HG03025 (cell line): Measurements from ENCODE around the gene PPP3CB.

Source experiments
- ATAC-seq: cut with Tn5 transposase; IDR thresholded peaks from one replicate; pipeline ENCODE4 v1.9.1; 2021; ENCODE audit warnings: mild to moderate bottlenecking, moderate library complexity; ENCODE audit not compliant: unreplicated experiment, low FRiP score

The PPP3CB gene

GRCh38 chr10:73485320-73485719 is 10.5 kb downstream of the PPP3CB start:
- no peak for ATAC-seq

GRCh38 chr10:73480158-73480557 is 15.7 kb downstream of the PPP3CB start:
- ATAC-seq: no peak

DNA sequence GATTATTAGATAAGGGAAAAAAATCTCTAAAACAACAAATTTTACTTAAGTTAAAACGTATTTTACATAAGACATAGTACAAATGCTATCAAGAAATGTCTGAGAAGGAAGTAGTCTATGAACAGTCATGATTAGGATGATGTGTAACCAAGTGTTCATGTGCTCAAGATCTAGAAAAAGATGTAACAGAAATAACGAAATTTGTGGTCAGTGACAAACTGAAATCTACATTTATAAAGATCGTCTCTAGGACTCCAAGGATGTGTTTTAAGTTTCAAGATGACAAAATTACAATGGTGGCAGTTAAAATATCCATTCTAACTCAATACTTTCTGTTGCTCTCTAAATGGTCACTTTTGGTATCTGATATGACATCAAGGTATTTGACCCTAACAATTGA is 17.2 kb downstream of the PPP3CB start:
- ATAC-seq: no peak

DNA sequence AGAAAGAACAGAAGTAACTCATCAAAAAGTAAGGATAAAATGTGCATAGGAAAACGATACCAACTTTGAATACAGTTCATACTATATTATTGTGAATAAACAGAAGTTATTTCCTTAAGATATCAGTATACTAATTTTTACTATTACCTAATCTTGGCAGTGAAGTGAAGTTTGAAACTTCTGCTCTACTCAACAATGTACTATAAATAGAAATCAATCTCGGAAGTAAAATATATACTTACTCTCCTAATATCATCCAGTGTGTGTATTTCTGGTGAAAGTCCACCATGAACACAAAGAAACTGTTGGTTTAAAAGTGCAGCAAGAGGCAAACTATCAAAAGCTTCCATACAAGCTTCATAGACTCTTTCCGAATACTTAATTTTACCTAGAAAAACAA is 24.6 kb downstream of the PPP3CB start:
- no peak for ATAC-seq

GRCh38 chr10:73469579-73469978 is 26.2 kb downstream of the PPP3CB start:
- ATAC-seq: no peak

DNA sequence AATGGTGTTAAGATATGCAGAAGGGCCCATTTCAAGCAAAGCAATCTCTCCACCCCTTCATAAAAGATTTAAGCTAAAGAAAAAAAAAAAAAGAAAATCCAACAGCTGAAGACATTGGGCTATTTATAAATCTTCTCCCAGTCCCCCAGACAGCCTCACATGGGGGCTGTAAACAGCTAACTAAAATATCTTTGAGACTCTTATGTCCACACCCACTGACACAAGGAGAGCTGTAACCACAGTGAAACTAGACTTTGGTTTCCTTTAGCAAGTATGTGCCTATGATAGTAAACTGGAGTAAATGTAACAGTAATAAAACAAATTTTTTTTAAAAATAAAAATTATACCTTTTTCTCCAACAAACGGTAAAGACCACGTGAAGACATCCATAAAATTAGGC is 28.6 kb downstream of the PPP3CB start:
- ATAC-seq: no peak

DNA sequence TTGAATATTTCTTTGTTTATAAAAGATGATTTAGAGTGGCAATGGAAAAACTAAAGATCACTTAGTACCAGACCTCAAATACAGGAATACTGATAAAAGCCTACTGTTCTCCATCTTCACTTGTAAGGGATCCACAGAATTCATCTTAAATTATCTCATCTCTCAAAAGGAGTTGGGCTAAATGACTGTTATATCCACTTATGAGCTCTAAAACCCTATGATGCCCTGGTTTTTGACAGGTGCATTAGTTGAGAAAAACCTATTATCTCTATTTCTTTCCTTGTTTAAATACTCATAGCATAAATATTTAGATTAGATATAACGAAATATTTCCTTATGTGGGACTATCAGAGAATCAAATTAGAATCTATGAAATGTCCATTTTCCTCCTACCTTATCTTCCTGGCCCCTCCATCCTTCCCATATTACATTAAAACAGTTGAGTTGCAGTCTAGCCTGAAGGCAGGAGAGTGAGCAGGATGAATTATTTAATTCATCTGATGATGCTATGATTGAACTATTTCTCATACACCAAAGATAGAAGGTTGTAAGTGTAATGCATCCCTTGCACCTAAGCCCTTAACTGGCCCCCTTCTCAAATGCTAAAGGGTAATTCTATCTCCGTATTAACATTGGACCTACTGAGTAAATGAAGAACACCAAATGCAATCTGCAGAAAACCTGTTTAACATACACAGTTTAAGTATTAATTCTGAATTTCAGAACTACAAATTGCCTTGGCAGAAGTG is 29.7 kb downstream of the PPP3CB start:
- no peak for ATAC-seq

GRCh38 chr10:73460897-73461296 is 34.9 kb downstream of the PPP3CB start:
- no peak for ATAC-seq

DNA sequence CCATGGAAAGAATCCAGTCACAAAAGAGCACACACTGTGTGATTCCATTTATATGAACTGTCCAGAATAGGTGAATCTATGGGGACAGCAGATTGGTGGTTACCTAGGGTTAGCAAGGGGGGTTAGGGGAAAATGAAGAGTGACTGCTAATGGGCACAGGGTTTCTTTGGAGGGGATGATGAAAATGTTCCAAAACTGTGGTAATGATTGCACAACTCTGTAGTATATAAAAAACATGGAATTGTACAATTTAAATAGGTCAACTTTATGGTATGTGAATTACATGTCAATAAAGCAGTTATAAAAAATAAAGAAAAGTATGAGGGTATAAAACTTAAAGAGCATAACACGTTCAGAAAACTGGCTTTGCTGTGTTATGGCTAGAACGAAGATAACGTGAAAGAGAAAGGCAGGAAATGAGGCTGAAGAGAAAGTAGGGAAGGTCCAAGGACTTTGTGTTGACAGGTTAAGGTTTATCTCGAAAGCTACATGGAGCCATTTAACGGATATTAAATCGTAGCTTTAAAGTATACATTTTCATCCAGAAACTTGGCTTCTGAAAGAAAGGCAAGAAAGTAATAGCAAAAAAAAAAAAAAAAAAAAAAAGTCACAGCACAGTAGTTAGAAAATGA is 36.0 kb downstream of the PPP3CB start:
- ATAC-seq: no peak

GRCh38 chr10:73456187-73456890 is 39.5 kb downstream of the PPP3CB start:
- ATAC-seq: no peak

DNA sequence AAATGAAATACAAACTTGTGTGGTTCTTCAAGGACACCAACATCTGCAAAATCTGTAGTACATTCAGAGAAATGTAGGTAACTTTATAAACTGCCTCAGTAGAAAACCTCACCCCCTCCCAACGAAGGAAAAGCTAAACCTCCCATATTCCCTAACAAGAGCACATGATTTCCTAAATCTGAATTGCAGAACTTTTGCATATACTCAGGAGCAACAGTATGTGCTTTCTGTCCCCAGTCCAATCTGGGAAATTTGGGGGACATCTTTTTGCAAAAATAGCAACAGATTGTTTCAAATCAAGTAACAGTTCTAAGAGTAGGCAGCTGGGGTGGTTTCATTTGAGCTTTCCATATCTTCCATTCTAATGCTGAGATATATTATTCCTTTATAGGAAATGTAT is 46.7 kb downstream of the PPP3CB start:
- no peak for ATAC-seq

GRCh38 chr10:73448384-73448783 is 47.4 kb downstream of the PPP3CB start:
- no peak for ATAC-seq

DNA sequence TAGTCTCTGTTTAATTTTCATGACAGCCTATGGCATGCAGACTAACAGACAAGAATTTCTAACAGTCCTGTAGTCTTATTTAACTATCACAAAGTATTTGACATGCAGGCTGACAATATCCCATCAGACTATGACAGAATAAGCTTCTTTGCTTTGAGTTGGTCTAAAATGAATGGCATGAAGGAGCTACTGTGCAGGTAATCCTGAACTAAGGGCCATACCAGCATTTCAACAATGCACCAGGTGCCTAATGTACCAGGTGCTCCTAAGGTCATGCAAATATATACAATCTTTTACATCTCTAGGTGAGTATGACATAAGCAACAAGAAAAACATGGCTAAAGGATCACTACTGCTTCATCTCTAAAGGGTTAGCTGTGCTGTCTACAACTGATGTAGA is 48.9 kb downstream of the PPP3CB start:
- ATAC-seq: no peak

GRCh38 chr10:73444457-73444856 is 51.4 kb downstream of the PPP3CB start:
- ATAC-seq: no peak

DNA sequence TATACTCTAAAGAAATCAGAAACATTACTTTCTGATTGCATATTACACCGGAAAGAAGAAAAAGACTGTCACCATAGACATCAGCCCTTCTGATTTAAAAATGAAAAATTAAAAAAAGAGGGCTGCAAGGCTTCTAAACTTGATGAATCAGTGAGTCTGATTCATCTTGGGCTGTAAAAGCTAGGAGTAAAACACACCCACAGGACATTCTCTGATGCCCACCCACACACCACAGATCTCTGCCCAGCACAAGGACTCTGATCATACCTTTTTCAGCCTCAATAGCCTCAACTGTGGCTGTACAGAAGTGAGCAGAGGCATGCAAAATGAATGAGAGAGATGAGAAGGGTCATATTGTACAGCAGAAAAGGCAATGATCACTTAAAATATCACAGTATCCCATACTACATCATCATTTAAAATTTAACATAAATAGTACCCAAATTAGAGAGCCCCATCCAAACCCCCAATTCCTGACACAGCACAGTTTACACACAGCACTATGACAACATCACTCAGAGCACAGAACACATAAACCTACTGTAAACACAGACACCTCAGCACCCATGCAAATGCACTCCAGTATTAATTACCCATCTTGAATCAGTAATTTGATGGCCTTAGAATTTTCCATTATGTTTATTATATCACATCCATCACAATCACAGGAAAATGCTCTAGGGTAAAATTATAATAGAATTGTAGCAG is 56.1 kb downstream of the PPP3CB start:
- no peak for ATAC-seq

DNA sequence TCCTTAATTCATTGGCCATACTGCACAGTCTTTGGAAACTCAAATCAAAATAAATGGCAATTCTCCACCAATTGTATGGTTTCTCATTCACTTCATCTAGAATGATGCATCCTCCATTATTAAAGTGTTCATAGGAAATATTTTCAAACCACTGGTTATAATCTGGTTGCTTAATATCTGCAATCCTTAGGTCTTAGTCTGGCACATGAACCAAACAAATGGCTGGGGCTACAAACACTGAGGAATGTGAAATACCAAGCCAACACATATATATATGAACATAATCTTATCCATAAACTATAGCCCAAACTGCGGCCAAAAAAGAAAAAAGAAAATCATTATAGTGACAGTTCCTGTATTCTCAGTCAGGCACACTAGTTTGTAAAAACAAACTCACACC is 56.8 kb downstream of the PPP3CB start:
- ATAC-seq: no peak

DNA sequence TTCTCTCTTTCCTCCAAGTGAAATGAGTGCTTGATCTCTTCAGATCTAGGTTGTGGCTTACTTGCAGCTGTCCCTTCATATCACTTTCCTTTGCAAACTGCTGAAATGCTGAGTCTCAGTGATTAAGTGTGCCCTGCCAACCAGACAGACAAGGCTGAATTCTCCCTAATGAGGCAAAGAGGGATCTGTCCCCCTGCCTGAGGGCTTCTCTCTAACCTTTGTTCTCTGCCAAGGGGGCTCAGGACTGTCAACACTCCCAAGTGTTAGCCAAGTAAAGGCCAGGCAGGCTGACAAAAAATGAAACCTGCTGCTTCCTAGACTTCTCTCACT is 62.3 kb downstream of the PPP3CB start, which contains the start of gene MSS51:
TSS of gene MSS51 (minus strand) at position 24 of the 330 bp plus-strand sequence. CDS start 5,277 bp downstream, outside the sequence.
- ATAC-seq: no peak

DNA sequence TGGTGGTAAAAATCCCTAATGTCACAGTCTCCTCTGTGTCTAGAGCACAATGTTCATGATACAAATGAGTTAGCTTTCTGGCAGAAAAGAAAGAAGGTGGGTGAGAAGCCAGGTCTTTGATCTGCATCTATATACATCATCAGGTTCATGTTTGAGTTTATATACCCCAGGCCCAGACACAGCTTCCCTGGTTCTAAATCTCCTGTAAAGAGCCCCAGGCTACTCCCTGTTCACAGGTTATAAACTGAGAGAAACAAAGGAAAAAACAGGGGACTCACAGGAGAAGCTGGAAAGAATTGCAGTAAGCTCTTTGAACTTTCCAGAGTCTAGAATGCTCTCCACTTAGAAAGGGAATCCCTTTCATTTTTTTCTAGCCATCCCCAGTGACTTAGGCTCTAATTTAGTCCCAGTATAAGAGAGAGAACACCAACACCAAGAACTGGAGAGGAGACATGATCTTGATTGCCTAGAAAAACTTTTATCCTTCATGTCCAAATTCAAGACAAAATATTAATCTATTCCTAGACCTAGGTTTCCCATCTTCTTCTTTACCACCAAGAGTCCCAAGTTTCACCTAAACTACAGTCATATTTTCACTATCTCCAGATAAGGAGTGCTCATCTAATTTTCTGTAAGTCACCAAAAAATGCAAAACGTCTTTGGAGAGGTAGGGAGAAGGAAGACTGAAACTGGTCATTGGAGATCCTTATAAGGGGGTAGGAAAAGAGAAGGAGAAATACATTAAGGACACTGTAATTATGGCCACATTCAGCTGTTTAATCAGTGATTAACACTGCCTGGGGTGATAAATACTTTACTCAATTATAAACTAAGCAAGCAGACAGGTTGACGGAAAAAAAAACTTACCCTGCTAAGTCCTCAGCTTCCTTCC is 62.9 kb downstream of the PPP3CB start:
- no peak for ATAC-seq

GRCh38 chr10:73426318-73426717 is 69.5 kb downstream of the PPP3CB start:
- ATAC-seq: no peak

GRCh38 chr10:73424478-73424877 is 71.3 kb downstream of the PPP3CB start:
- no peak for ATAC-seq
